HEK293T (cell line): Measurements from ENCODE around the gene DCANP1.

Experiments used
- FOXM1 ChIP-seq: fragments of 450-650 bp; IDR thresholded peaks from 2 replicates; pipeline ENCODE4 v1.6.1; 2017; ENCODE audit warnings: mild to moderate bottlenecking, borderline replicate concordance
- SP1 ChIP-seq: fragments of 450-650 bp; IDR thresholded peaks from 2 replicates; pipeline ENCODE4 v1.6.1; 2017
- SUZ12 ChIP-seq: fragments of 450-650 bp; IDR thresholded peaks from 2 replicates; pipeline ENCODE4 v1.6.1; 2016; ENCODE audit warnings: mild to moderate bottlenecking
- TARDBP ChIP-seq: fragments of 450-650 bp; IDR thresholded peaks from 2 replicates; pipeline ENCODE4 v1.6.1; 2016

DNA sequence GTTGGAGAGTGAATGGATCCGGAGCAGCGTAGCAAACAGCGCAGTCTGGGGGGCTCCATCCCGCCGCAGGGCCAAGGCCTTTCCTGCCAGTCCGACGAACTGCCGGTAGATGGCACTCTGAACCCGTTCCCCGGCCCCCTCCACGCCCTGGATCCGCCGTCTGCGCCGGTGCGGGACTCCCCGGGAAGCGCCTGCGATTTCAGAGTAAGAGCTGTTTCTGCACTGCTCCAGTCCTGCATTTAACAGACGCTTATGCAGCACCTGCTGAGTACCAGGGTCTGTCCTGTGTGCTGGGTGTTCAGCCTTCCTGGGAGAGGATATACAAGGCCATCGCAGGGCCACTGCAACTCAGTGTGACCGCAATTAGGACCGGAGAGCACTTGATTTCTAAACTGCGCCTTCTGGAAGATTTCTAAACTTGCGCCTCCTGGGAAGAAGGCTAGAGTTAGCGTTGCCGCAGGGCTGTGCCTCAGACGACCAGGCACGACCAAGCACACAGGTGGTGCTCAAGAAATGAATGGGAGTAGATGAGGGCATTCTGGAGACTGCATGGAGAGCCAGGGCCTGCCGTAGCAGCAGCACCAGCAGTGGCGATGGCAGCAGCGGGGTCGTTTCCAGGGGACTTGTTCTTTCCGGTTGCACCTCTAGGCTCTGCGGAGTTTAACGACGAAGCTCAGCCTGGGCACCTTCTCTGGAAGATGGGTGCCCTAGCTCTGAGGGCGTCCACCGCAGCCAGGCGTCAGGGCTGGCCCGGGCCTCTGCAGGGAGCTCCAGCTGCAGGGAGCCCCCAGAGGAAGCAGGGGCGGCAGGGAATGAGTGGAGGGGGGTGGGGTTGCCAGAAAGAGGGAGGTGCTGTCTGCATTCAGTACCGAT lies 19.3 kb upstream of the DCANP1 start:
- no peak for TF ChIP-seq SP1
- TF ChIP-seq SUZ12 = no peak
- TF ChIP-seq TARDBP = no peak
- no peak for TF ChIP-seq FOXM1
